Kidney epithelial cell (primary cell): ENCODE measurements around the gene FGFR3. TPM values are rescaled to one million over a fixed set of nuclear protein-coding genes. Genes with fewer than 3 reads are reported as not detected.

ENCODE experiments used
- DNase-seq: peaks from one replicate; pipeline ENCODE4 v3.0.0-alpha.2; 2010; ENCODE audit warnings: low read depth
- H3K27me3 ChIP-seq: 2 replicates; pipeline ENCODE4 v1.6.0; 2011; ENCODE audit warnings: low read length; ENCODE audit not compliant: control insufficient read depth, insufficient read depth
- H3K36me3 ChIP-seq: 2 replicates; pipeline ENCODE4 v1.5.1; 2011; ENCODE audit warnings: low read length; ENCODE audit not compliant: control insufficient read depth, insufficient read depth
- H3K4me3 ChIP-seq: 2 replicates; pipeline ENCODE4 v1.5.1; 2011; ENCODE audit warnings: low read depth, mild to moderate bottlenecking, control low read depth, low read length
- total RNA-seq: library from RNA; depleted of rRNA; stranded (reverse); fragments of >200 nt; gene quantifications from 2 replicates; pipeline ENCODE4 v1.2.3, GENCODE V29; 2015
- TF ChIP-seq, protein P1 (sequence below): IDR thresholded peaks from 2 replicates; pipeline ENCODE4 v1.5.1; 2011; ENCODE audit warnings: mild to moderate bottlenecking, moderate library complexity, low read length, control low read depth, inconsistent platforms; ENCODE audit not compliant: insufficient read depth, poor library complexity, severe bottlenecking

The FGFR3 gene
- total RNA-seq, 1 donor from 2014 or later, result 3.2 TPM

DNA sequence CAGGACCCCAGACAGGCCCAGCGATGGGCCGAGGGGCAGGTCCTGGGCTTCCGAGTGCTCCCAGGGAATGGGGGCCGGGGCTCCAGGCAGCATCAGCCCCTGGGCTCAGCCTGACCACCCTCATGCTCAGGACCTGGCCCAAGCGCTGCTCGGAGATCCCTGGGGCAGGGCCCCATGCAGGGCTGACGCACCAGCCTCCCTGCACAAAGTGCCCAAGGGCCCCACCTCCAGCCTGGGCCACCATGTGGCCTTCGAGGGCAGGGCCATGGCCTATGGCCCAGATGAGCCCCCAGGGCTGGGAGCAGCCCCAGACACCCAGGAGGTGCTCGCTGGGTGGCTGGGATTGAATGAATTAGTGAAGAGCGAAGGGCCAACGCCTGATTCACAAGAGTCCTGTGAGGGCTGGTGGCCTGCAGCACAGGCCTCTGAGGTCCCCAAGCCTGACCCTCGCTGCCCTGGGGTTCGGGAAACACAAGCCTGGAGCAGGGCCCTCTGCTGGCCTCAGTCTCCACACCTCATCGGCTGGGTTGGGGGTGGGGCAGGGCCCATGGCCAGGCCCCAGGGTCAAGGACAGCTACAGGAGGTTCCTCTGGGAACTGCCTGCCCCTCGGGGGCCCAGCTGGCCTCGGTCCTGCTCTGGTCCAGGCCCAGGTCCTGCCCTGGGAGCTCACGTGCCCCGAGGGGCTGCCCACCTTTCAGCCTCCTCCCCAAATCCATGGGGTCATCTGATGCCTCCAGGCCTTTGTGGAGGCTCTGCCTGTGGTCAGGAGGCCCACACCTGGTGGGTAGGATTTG, 13.3 kb upstream of the FGFR3 start:
- no peaks in the 10 kb centered on the region for H3K36me3 ChIP-seq
- H3K27me3 ChIP-seq, result peaks cover 17% of the 10 kb centered on the region
- DNase-seq, result no peak
- H3K4me3 ChIP-seq, result no peak overlapping the region
- TF ChIP-seq, protein P1, sequence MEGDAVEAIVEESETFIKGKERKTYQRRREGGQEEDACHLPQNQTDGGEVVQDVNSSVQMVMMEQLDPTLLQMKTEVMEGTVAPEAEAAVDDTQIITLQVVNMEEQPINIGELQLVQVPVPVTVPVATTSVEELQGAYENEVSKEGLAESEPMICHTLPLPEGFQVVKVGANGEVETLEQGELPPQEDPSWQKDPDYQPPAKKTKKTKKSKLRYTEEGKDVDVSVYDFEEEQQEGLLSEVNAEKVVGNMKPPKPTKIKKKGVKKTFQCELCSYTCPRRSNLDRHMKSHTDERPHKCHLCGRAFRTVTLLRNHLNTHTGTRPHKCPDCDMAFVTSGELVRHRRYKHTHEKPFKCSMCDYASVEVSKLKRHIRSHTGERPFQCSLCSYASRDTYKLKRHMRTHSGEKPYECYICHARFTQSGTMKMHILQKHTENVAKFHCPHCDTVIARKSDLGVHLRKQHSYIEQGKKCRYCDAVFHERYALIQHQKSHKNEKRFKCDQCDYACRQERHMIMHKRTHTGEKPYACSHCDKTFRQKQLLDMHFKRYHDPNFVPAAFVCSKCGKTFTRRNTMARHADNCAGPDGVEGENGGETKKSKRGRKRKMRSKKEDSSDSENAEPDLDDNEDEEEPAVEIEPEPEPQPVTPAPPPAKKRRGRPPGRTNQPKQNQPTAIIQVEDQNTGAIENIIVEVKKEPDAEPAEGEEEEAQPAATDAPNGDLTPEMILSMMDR, result no peak

DNA sequence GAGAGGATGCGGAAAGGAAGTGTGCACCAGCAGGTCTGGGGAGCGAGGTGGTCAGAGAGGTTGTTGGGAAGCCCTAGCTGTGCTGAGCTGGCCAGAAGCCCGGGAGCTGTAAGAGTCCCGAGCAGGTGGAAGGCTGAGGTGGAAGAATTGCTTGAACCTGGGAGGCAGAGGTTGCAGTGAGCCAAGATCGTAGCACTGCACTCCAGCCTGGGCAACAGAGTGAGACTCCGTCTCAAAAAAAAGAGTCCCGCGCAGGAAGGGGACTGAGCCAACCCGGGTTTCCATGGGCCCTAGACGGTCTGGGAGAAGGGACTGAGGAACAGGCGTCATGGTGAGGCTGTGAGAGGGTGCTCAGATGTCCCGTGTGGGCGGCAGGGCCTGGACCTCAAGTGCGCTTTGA, 12.7 kb upstream of the FGFR3 start:
- Histone ChIP-seq H3K4me3 (no peak overlapping the region), H3K27me3 (peaks cover 21% of the 10 kb centered on the region), H3K36me3 (no peaks in the 10 kb centered on the region)
- no peak for DNase-seq
- TF ChIP-seq, protein P1, result no peak

DNA sequence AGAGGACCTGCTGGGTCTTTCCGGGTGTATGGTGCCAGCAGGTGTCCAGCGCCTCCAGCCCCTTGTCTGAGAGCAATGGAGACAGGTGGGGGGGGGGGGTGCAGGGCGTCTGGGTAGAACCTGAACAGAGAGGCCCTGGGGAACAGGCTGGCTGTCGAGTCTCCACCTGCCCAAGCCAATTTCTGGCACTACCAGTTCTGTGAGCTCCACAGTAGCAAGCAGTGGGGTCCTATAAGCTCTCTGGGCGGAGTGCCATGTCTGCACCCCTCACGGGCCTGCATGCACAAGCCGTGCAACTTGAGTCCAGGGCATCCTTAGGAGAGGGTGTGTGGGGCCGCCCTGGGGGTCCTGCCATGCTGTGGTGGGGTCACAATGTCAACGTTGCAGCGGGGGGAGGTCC, 10.1 kb upstream of the FGFR3 start:
- H3K36me3 ChIP-seq, result no peaks in the 10 kb centered on the region
- TF ChIP-seq, protein P1, result no peak
- no peak for DNase-seq
- peaks cover 39% of the 10 kb centered on the region for H3K27me3 ChIP-seq
- H3K4me3 ChIP-seq, result no peak overlapping the region

DNA sequence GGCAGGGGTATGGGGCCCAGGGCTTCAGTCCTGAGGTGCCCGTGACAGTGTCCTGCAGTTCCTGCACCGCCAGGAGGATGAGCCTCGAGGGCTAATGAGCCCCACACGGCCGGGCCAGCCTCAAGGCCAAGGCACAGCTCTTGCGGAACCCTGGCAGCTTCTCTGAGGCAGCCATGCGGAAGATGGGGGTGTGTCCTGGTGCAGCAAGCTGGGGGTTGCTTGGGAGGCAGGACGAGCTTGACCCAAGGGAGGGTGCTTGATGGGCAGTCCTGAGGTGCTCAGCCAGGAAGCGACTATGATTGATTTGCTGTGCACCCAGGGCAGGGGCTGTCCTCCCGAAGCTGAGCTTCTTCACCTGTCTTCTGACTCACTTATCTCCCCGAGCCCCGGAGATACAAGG, 9.1 kb upstream of the FGFR3 start:
- peaks cover 35% of the 10 kb centered on the region for H3K27me3 ChIP-seq
- H3K4me3 ChIP-seq, result no peak overlapping the region
- no peak for DNase-seq
- TF ChIP-seq, protein P1, result no peak
- H3K36me3 ChIP-seq, result no peaks in the 10 kb centered on the region

DNA sequence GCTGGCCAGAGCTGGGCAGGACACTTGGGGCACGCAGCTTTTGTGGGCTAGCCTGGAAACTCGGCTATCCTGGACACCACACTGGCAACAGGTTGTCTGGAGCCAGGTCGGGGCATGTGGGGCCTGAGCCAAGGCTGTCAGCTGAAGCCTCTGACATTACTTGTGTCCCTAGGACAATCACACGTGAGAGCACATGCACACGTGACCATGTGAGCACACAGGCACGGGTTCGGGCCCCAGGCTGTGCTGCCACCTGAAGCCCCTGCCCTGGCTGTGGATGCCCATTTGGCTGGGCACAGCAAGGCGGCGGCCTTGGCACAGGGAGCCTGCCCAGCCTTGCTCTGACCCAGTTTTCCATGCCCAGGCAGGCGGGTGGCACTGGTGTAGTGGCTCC, 8.7 kb upstream of the FGFR3 start:
- TF ChIP-seq, protein P1, result no peak
- H3K36me3 ChIP-seq, result no peaks in the 10 kb centered on the region
- peaks cover 35% of the 10 kb centered on the region for H3K27me3 ChIP-seq
- DNase-seq, result no peak
- H3K4me3 ChIP-seq, result no peak overlapping the region
